Right lobe of liver (tissue), 4 donors: ENCODE measurements around the gene ARSB.

ENCODE experiments used
- POLR2A ChIP-seq: fragments of 450-650 bp; IDR thresholded peaks from one replicate; pipeline ENCODE4 v1.6.1; 2017; ENCODE audit warnings: antibody characterized with exemption, mild to moderate bottlenecking
- TF ChIP-seq, protein P1 (sequence below), 4 donors: fragments of 200-600 bp in 3 of 4; fragments of 450-650 bp in 1 of 4; IDR thresholded peaks; one replicate each; pipeline versions ENCODE4 v1.5.1 to v1.8.0; 2016 to 2022; ENCODE audit warnings: antibody characterized with exemption in 4 of 4, mild to moderate bottlenecking in 2 of 4
- donor health status: DM: no; HTN: no; CAD: no.
- donor health status: DM: no; HTN: no; CAD: no.
- donor health status: DM: no; HTN: yes; CAD: no.

DNA sequence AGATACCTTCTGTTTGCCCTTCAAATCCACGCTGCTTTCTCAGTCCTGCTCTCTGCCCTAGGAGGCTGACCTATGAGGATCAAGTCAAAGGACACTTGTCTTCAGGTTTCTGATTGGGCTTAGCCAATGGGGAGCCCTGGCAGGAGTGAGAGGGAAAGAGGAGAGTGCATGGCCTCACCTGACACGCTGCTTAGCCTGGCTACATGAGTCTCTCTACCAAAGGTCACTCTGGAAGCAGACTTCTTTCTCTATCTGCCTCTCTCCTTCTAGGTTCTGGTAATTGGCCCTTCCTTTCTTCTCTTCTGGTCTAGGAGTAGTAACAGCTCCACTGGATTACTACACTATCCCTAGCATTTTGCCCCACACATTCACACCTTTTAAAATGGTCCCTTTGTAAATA, 13.1 kb downstream of the ARSB start:
- no peak for TF ChIP-seq POLR2A
- TF ChIP-seq, protein P1, sequence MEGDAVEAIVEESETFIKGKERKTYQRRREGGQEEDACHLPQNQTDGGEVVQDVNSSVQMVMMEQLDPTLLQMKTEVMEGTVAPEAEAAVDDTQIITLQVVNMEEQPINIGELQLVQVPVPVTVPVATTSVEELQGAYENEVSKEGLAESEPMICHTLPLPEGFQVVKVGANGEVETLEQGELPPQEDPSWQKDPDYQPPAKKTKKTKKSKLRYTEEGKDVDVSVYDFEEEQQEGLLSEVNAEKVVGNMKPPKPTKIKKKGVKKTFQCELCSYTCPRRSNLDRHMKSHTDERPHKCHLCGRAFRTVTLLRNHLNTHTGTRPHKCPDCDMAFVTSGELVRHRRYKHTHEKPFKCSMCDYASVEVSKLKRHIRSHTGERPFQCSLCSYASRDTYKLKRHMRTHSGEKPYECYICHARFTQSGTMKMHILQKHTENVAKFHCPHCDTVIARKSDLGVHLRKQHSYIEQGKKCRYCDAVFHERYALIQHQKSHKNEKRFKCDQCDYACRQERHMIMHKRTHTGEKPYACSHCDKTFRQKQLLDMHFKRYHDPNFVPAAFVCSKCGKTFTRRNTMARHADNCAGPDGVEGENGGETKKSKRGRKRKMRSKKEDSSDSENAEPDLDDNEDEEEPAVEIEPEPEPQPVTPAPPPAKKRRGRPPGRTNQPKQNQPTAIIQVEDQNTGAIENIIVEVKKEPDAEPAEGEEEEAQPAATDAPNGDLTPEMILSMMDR (IDR thresholded peaks at IDR 0.05): no peak
